Chondrocyte (in vitro differentiated cells): ENCODE results near the gene DLEU7. TPM values are rescaled to one million over a fixed set of nuclear protein-coding genes. Genes with fewer than 3 reads are reported as not detected.

Experiments
- DNase-seq: peaks from one replicate; pipeline ENCODE4 v3.0.0; 2021; ENCODE audit warnings: mixed read lengths, low spot score
- H3K27ac Mint-ChIP-seq: one replicate; pipeline ENCODE4 v1.8.0; 2021; ENCODE audit warnings: mild to moderate bottlenecking, moderate library complexity, mixed read lengths; ENCODE audit not compliant: unreplicated experiment
- H3K27me3 Mint-ChIP-seq: 2 replicates; pipeline ENCODE4 v1.8.0; 2021; ENCODE audit warnings: low read depth, mixed read lengths
- H3K36me3 Mint-ChIP-seq: 2 replicates; pipeline ENCODE4 v1.8.0; 2021; ENCODE audit warnings: low read depth, mixed read lengths
- H3K4me1 Mint-ChIP-seq: 2 replicates; pipeline ENCODE4 v1.8.0; 2021; ENCODE audit warnings: low read depth, mild to moderate bottlenecking, mixed read lengths
- H3K4me3 Mint-ChIP-seq: one replicate; pipeline ENCODE4 v1.8.0; 2021; ENCODE audit warnings: mild to moderate bottlenecking, moderate library complexity, mixed read lengths; ENCODE audit not compliant: unreplicated experiment
- H3K9me3 Mint-ChIP-seq: 2 replicates; pipeline ENCODE4 v1.8.0; 2021; ENCODE audit warnings: low read depth, mixed read lengths
- CTCF ChIP-seq: fragments of 200-600 bp; sonication (generic); IDR thresholded peaks from 2 replicates; pipeline ENCODE4 v1.5.0; 2021; ENCODE audit warnings: antibody characterized with exemption, mild to moderate bottlenecking, moderate library complexity
- total RNA-seq: library from RNA; stranded (reverse); gene quantifications from 3 replicates; pipeline ENCODE4 v1.2.1, GENCODE V29; 2021

DLEU7 gene
- total RNA-seq, 1 donor from 2014 or later, result not detected

GRCh38 chr13:50873467-50873866 is 30.0 kb upstream of the DLEU7 start:
- Mint-ChIP-seq H3K4me1 (peaks cover 5% of the 10 kb centered on the region), H3K36me3 (no peaks in the 10 kb centered on the region), H3K27ac (no peak overlapping the region), H3K27me3 (no peaks in the 10 kb centered on the region), H3K9me3 (peaks cover 3% of the 10 kb centered on the region), H3K4me3 (no peak overlapping the region)
- DNase-seq, result no peak
- TF ChIP-seq CTCF, result no peak

GRCh38 chr13:50871405-50871804 is 27.9 kb upstream of the DLEU7 start:
- H3K4me3 Mint-ChIP-seq, result no peak overlapping the region

GRCh38 chr13:50867637-50867945 is 24.1 kb upstream of the DLEU7 start:
- Mint-ChIP-seq H3K27me3 (no peaks in the 10 kb centered on the region), H3K4me1 (no peaks in the 10 kb centered on the region), H3K36me3 (peaks cover 1% of the 10 kb centered on the region), H3K9me3 (peaks cover 11% of the 10 kb centered on the region), H3K4me3 (no peak overlapping the region), H3K27ac (no peak overlapping the region)
- no peak for DNase-seq
- TF ChIP-seq CTCF, result no peak

More at GRCh38 chr13:50871405-50871804, 27.9 kb upstream of the DLEU7 start:
- Mint-ChIP-seq H3K27me3 (no peaks in the 10 kb centered on the region), H3K27ac (no peak overlapping the region), H3K4me1 (peaks cover 5% of the 10 kb centered on the region), H3K36me3 (no peaks in the 10 kb centered on the region), H3K9me3 (peaks cover 3% of the 10 kb centered on the region)
- TF ChIP-seq CTCF, result no peak
- DNase-seq, result no peak

- no peak for TF ChIP-seq CTCF
- Mint-ChIP-seq H3K4me1 (no peaks in the 10 kb centered on the region), H3K36me3 (peaks cover 1% of the 10 kb centered on the region), H3K27ac (no peak overlapping the region), H3K9me3 (peaks cover 11% of the 10 kb centered on the region), H3K27me3 (no peaks in the 10 kb centered on the region), H3K4me3 (no peak overlapping the region)
- no peak for DNase-seq
These were observed 23.5 kb upstream of the DLEU7 start for GRCh38 chr13:50866817-50867636.

GRCh38 chr13:50864492-50864891 is 21.0 kb upstream of the DLEU7 start:
- Mint-ChIP-seq H3K27ac (no peak overlapping the region), H3K4me3 (no peak overlapping the region), H3K9me3 (peaks cover 25% of the 10 kb centered on the region), H3K36me3 (peaks cover 7% of the 10 kb centered on the region), H3K4me1 (no peaks in the 10 kb centered on the region), H3K27me3 (no peaks in the 10 kb centered on the region)
- DNase-seq, result no peak
- TF ChIP-seq CTCF, result no peak
